ENCODE measurements around the gene TXNRD1.
"Not testable (repeated sequence)": the region's sequence is repeated elsewhere in the genome, so short reads cannot be mapped to it uniquely, and the experiment has no call there.

The TXNRD1 gene

GRCh38 chr12:104376650-104377513, 161.3 kb downstream of the TXNRD1 start:
- no peak for DNase-seq

- DNase-seq, result no peak
These were observed 161.9 kb downstream of the TXNRD1 start for GRCh38 chr12:104377514-104377812.

GRCh38 chr12:104378427-104378826, 162.8 kb downstream of the TXNRD1 start:
- DNase-seq, result no peak

GRCh38 chr12:104381341-104381730, 165.8 kb downstream of the TXNRD1 start:
- no peak for DNase-seq

GRCh38 chr12:104381731-104382480, 166.3 kb downstream of the TXNRD1 start:
- DNase-seq, result peak; percentile 86

GRCh38 chr12:104384141-104384880, 168.7 kb downstream of the TXNRD1 start:
- DNase-seq, result no peak

- no peak for DNase-seq
These were observed 169.9 kb downstream of the TXNRD1 start for GRCh38 chr12:104385510-104385909.

- no peak for DNase-seq
These were observed 170.9 kb downstream of the TXNRD1 start for GRCh38 chr12:104386461-104386860.

GRCh38 chr12:104387190-104387589, 171.6 kb downstream of the TXNRD1 start:
- DNase-seq, result no peak

GRCh38 chr12:104394086-104394485, 178.5 kb downstream of the TXNRD1 start:
- DNase-seq, result not testable (repeated sequence)

All from stimulated activated CD4-positive, alpha-beta T cell treated with anti-CD3 and anti-CD28 coated beads, Interleukin-4, amount 100 ng/mL, for 24 hours (primary cell).